Central memory CD4-positive, alpha-beta T cell (primary cell): ENCODE results near the gene PHOSPHO1.
A peak's percentile ranks its signal among the peaks of the same experiment; 100 is the strongest.

Experiments
- DNase-seq: peaks from one replicate; pipeline ENCODE4 v3.0.0; 2022

PHOSPHO1 gene

DNA sequence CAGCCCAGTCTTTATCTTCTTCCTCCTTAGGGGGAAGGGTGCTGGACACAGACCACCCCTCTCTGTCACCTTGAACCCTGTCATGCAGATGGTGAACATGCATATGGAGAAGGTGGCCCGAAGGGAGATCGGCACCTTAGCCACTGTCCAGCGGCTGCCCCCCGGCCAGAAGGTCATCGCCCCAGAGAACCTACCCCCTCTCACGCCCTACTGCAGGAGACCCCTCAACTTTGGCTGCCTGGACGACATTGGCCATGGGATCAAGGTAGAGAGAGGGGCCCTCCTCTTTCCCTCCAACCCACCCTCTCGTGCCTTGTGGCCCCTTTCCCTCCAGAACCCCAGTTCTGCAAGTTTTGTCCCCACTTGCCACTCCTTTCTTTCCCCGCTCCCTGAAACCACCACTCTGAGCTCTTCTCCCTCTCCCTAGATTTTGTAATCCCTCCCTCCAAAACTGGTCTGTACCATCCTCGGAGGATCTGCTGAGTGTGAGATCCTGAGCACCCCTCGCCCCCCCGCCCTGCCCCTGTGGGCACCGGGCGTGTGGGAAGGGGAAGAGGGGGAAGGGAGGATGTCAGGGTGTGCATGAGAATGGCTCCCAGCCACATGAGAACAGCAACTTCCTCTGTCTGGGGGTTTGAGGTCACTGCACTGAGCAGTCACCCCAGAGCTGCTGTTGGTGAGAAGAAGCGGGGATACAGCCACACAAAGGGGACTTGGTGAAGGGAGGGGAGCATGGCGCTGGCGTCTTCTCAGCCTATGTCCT is 12.8 kb downstream of the PHOSPHO1 start:
- DNase-seq = peak; percentile 83

DNA sequence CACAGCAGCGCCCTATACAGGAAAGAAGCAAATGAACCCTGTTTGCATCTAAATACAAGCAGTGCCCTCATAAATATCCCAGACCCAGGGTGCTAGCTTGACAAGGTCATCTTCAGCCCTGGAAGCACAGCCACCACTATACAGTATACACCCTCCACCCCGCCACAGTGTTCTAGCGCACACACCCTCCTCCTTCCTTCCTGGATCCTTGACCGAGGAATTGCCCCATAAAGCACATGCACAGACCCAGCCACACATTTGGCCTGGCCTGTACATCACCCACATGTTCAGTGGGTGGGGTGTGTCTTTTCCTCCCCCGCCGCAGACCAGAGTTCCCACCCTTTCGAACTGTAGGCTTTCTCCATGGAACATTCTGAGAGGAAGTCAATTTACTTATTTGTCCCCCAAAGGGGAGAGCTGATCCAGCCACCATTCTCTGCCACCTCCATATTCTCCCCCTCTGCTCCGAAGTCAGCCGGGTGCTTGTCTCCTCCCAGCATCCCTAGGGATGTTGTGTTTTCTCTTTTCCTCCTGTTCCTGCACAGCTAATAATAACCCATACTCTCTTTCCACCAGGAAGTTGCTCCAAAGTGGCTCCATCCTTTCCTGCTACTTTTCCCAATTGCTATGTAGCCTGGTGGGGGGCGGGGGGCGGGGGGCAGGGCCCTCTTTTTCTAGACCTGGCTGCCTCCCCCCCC is 13.5 kb downstream of the PHOSPHO1 start:
- DNase-seq = no peak

DNA sequence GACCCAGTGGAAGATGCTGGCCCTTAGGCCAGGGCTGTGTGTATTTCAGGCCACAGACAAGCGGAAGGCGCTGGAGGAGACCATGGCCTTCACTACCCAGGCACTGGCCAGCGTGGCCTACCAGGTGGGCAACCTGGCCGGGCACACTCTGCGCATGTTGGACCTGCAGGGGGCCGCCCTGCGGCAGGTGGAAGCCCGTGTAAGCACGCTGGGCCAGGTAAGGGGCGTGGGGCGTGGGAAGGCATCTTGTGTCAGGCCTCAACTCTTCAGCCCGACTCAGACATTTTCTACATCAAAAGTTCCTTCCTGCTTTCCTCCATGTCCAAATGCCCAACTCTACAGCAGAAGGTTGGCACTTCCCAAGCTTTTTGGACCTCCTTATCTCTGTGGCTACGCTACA is 14.1 kb downstream of the PHOSPHO1 start:
- DNase-seq = no peak

DNA sequence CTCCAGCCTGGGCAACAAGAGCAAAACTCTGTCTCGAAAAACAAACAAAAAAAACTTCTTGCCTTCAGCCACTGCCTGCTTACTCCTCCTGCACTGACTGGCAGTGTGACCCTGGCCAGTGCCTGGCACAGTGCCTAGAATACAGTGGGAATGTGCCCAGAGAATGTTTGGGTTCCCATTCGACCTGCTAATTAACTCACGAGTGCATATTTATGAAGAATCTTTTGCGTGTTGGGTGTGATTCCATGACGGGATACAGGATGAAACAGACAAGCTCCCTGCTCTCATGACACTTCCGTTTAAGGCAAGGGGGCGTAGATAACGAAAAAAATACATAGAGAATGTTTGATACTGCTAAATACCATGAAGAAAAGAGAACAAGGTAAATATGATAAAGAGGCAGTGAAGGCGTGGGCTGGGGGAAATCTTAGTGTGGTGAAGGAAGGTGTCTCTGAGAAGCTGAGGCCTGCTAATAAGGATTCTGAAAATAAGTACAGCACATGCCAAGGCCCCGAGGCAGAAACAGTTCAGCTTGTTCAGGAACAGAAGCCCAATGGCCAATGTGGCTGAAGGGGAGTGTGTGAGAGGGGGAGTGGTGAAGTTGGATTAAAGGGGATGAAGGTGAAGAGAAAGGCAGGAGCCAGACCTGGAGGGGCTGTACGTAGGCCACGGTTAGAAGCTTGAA is 15.8 kb downstream of the PHOSPHO1 start:
- DNase-seq = no peak

DNA sequence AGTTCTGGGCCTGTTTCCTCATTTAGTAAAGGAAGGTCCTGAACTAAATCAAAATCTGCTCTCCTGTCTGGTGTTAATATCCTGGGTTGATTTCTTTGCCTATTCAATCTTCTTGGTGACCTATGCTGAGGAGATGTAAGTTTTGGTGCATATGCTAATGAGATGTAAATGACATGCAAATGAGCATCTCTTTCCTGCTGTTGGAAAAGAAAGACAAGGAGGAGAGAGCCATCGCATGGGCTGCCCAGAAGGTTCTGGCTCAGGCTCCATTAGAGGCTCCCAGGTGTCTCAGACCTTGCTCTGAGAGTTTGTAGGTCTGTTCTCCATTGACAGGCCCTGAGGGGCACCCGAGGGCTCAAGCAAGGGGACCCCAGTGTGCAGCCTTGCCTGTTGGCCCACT is 16.7 kb downstream of the PHOSPHO1 start:
- DNase-seq = no peak

DNA sequence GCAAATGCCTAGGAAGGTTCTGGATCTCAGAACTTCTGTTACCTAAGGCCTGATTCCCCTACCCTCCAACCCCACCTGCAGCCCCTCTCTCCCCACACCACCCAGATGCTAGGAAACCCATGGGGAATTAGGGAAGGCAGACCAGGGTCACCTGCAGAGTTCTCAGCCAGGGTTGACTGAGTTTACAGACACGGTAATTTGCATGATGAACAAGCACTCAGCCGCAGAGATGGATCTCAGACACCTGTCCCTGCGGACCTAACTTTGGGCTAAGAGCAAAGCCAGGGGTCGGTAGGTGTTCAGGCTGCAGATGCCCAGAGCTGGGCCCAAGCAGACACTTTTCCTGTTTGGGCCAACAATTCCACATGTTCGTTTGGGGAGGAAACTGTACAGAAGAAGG is 17.2 kb downstream of the PHOSPHO1 start:
- DNase-seq = no peak

DNA sequence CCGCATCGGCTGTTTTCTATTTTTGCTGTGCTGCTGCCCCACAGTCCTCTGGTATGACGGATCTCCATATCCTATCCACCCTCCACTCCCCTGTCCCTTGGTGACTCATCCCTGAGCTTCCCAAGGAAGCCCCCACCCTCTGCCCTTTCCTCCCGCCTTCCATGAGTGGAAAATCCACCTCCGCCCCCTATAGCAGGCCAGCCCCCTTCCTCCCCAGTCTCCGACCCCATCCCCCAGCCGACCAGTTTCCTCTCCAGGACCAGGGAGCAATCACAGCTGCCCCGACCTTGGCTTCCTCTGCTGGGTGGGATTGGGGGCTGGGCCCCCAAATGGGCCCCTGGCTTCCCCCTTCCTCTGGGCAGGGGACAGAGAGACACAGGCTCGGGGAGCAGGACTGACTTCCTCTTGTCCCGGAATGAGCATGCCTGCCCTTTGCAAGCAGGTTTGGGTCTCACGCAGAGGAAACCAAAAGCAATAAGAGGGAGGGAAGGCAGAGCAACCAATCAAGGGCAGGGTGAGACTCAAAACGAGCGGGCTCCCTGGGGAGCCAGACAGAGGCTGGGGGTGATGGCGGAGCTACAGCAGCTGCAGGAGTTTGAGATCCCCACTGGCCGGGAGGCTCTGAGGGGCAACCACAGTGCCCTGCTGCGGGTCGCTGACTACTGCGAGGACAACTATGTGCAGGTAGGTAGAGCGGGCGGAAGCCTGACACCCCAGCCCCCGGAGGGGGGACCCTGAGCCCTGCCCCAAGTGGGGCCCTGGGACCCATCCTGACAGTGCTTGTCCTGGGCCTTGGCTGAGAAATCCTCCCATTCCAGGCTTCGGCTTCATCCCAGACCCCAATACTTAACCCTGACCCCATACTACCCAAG is 20.2 kb downstream of the PHOSPHO1 start, which contains the start of the genes ABI3 and GNGT2:
ABI3 (plus strand) TSS at position 550 of the 872 bp plus-strand sequence; CDS start at position 568, 18 bp downstream.
GNGT2 (minus strand) TSS at position 417 of the 872 bp plus-strand sequence. CDS start 3,152 bp downstream, outside the sequence.
- peak; percentile 65 for DNase-seq

DNA sequence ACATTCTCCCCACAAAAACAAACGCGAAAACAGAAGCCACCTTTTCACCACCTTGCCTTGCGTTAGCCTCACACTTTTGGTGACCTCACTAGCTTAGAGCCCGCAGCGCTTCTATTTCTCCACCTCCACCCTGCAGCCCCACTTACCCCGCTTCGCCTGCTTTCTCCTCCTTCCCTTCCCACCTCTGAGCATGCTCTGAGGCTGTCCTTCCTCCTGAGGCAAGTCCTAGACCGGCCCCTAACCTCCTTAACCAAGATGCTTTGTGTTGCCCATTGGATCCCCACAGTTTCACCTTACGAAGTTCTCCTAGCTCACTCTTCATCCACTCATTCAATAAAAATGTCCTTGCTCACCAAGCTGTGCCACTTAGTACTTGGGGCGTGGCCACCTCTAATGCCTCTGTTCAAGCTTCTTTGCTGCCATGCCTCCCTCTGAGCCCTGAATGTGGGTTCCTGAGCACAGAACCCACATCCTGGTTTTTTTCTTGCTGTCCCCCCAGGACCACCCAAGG is 21.5 kb downstream of the PHOSPHO1 start:
- DNase-seq = no peak

DNA sequence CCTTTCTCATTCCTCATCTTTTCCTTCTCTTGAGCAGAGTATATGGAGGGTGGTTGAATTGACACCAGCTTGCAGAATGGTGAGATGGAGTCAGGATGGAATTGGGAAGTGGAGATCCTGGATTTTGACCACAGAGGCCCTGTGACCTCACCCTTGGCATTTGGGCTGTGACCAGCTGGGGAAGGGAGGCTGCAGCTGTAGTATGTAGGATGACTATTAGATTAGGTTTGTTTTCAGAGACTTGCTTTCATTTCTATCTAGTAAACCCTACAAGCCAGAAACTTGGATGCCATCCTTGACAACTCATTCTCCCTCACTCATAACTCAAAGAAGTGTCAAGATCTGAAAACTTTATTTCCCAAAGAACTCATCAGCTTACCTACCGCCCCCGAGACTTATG is 26.1 kb downstream of the PHOSPHO1 start:
- DNase-seq = no peak

DNA sequence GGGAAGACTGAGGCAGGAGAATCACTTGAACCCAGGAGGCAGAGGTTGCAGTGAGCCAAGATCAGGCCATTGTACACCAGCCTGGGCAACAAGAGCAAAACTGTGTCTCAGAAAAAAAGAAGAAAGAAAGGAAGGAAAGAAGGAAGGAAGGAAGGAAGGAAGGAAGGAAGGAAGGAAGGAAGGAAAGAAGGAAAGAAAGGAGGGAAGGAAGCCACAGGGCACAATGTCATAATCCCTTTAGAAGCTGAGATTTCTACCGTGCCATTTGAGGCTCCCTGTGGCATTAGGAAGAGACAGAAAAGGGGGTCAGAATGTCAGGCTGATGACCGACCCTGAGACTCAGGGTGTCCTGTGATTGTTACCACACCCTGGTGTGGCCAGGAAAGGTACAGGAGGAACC is 26.8 kb downstream of the PHOSPHO1 start:
- DNase-seq = no peak

DNA sequence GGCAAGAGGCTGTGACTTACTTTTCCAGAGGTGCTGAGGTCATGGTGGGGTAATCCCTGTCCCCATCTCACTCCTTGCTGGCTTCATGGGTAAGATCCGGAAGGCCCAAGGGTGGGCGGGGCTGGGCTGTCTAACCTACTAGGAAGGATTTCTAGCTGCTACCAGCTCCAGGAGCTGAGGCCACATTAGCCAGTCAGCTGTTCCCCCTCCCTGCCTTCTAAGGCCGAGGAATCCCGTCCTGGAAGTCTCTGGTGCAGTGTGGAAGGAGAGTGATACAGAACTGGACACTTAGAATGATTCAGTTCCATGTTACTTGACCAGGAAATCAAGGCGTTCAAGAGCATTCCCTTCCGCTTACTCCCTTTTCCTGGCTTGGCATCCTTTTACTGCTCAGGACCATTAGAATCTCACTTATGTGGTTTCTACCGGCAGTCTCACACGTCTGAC is 29.1 kb downstream of the PHOSPHO1 start:
- DNase-seq = no peak

DNA sequence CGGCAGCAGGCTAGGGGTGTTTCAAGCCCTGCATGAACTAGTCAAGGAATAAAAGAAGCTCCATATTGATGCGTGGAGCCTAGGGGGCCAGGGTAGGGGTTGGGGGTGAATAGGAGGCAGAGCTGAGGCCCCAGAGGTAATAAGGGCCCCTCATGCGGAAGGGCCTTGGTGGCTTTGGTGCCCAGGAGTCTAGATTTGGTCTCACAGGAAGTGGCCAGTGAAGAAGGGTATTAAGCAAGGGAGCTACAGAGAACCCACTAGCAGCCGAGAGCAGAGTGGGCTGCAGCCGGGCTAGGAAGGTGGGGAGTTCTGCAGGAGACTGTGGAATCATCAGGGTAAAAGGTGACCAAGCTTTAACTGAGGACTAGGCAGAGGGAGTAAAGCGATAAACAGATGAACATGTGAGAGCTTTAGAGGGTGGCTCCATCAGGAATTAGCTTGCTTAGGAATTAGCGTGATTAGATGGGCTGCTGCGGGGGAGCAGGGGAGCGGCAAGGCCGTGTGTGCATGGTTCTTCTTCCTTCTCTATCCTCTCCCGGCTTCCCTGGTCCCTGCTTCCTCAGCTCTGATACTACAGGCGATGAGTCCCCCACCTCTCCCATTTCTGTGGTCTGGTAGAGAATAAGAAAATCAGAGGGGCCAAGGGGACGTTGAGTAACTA is 30.0 kb downstream of the PHOSPHO1 start:
- DNase-seq = no peak

DNA sequence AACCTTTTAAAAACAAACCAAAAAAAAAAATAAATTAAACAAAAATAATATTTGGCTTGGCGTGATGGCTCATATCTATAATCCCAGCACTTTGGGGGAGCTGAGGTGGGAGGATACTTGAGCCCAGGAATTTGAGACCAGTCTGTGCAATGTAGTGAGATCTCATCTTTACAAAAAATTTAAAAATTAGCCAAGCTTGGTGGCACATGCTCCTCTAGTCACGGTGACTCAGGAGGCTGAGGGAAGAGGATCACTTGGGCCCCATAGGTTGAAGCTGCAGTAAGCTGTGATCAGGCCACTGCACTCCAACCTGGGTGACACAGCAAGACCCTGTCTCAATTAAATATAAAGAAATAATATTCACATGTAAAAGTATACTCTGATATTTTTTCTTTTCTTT is 32.4 kb downstream of the PHOSPHO1 start:
- DNase-seq = no peak

DNA sequence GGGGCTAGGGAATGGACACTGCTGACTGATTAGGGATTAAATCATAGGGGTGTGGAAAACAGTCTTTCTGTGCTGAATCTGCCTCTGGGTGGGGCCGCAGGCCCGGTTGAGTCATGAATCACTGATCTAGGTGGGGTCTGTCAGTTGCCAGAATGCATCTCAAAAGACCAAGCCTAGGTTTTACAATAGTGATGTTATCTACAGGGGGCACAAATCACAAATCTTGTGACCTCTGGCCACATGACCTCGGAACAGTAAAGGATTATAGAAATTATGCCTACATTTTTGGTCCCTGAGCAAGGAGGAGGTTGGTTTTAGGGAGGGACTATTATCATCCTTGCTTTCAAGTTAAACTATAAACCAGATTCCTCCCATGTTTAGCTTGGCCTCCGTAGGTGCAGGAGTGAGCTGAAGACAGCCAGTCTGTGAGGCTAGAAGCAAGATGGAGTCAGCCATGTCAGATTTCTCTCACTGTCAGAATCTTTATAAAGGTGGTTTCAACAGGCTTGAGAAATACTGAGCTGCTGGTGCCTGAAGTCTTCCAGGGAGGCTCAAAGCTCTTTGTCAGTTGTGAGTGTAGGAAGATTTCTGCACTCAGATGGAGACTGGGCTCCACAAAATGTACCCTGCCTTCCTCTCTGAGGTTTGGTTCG is 33.1 kb downstream of the PHOSPHO1 start:
- DNase-seq = no peak

DNA sequence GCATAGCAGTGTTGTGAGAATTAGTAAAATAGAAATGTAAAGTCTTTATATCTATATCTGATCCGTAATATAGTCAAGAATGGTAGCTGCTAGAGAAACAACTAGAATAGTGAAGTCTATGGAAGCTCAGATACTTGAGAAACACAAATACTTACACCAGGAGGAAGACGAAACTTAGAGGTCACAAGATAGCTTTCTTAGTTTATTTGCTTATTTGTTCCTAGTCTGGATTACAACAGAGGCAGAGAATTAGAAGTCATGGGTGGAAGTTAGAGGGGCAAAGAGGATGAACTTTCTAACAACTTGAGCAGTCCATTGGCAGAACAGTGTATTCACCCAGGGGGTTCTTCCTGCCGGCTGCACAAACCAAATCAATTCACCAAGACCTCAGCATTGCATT is 34.1 kb downstream of the PHOSPHO1 start:
- DNase-seq = no peak

DNA sequence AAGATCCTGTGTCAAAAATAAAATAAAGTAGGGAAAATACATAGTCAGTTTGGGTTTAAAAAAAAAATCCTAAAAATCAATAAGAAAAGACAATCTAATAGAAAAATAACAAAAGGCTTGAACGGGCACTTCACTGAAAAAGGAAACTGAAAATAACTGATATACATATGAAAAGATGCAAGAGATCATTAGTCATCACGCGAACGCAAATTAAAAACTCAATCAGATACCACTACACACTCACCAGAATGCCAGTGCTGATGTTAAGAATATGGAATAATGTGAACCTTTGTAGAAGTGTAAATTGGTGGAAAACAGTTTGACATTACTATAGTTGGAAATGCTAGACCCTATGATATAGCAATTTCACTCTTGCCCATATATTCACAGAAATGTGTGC is 34.8 kb downstream of the PHOSPHO1 start:
- no peak for DNase-seq

DNA sequence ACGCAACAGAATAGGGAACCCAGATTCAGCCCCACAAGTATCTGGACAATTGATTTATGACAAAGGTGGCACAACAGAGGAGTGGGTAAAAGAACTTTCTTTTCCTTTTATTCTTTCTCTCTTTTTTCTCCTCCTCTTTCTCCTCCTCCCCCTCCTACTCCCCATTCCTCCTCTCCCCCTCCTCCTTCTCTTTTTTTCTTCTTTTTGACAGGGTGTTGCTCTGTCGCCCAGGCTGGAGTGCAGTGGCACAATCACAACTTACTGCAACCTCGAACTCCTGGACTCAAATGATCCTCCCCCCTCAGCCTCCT is 36.3 kb downstream of the PHOSPHO1 start:
- DNase-seq = no peak

DNA sequence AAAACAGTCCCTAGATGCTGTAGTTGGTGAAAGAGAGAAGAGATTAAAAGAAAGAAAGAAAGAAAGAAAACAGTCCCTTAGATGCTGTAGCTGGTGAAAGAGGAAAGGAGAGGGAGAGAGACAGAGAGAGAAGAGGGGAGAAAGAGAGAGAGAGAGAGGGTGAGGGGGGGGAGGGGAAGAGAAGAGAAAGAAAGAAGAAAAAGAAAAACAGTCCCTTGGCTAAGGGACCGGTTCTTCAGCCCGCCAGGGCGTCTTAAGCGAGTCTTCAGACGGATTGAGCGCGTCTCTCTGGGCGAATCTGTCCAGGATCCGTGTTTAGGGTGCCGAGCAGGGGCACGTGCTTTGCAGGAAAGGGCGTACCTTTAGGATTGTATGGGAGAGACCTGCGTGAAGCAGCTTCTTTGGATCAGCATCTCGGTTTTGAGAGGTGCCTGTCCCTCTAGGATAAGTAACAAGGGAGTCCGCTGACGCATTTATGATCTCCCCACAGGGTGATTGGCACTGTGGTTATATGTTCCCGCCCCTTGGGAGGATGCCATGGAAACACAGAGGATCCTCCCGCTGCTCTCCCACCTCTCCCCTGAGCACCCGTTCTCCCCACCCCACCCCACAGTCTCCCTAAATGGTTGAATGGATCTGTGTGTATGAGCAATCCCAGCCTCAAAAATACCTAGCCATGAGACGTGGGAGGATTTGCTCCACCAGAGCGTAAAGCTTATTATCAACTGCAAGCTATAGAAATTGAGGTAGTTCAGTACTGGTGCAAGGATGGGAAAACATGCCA is 36.9 kb downstream of the PHOSPHO1 start:
- peak; percentile 16 for DNase-seq

DNA sequence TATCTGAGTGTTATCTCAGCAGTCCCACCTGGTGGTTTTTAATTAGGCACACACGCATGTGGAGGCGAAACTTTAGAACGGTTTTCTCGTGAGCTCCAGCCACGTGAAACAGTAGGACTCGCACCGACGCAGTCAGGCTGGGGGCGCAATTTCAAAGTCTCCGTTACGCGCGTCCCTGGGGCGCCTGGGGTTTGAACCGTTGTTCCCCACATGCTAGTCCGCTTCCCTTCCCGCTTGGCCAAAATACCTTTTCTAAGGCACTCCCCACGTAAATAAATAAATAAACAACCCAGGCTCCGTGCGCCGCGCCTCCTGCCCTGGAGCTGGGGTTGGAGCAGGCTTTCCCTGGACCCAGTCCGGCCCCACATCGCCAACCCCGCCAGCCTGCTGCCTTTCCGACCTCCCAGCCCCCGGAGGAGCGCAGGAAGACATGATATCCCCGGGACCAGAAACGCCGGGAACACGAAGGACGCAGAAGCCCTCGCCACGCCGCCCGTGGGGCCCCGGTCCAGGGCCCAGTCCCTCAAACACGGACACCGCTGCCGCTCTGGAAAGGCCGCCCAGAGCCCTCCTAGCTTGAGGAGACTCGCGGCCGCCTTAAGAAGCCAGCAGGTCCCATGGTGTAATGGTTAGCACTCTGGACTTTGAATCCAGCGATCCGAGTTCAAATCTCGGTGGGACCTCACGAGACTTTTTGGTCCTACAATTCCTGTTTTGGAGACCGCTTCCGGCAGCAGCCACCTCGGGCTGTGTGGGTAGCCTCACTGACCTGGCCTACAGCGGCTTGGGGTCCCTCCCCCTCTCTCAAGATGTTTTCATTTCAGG is 38.5 kb downstream of the PHOSPHO1 start:
- DNase-seq = peak; percentile 90
